ENCODE measurements around the gene IL20RA. TPM values are rescaled to one million over a fixed set of nuclear protein-coding genes. Genes with fewer than 3 reads are reported as not detected.
A peak's percentile ranks its signal among the peaks of the same experiment; 100 is the strongest.

Gene IL20RA
- polyA plus RNA-seq, 3 donors, result not detected

DNA sequence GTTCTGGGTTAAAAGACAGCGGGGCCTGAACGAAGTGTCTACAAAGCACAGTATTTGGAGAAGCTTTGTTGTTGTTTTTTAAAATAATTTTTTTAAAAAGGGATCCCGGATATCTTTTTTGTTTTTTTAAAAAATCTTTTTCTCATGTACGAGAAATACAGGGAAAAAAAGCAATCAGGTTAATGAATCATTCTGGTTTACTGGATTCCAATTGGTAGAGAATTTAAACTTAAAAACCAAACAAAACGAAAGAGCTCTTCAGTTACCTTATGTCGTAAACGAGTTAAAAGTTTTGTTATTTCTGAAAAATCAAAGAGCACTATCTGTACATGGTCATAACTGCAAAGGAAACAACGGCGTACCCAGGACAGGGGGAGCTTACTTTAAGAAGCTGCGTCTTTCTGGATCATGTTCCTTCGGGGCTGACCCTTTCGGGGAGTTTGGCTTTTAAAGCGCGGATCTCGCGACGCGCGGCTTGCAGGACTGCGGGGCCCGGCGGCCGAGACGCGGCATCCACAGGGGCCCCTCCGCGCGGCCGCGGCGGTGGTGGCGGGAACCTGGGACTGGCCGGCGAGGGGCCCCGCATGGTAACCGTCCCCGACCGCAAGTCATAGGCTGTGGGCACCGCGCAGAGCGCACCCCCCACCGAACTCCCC, 927 bp downstream of the IL20RA start:
- peak overlapping the region; percentile 31 to 74 (median 62) for H3K4me3 ChIP-seq (replicated peaks in 1 of 3; ENCODE audit: low read depth in 2 of 3, low read length in 3 of 3)
- H4K20me1 ChIP-seq (ENCODE audit: insufficient read depth, low read length), result no peaks in the 10 kb centered on the region
- peaks cover 0 to 2% of the 10 kb centered on the region in 2 donors for H3K36me3 Mint-ChIP-seq
- no peak overlapping the region for H3K27ac Mint-ChIP-seq
- WGBS (ENCODE audit: insufficient coverage), result under 1% methylated on average over 35 of the region's 42 CpGs
- peaks cover 0 to 19% (median 4%) of the 10 kb centered on the region in 7 donors for H3K9me3 Mint-ChIP-seq
- H3K4me1 Mint-ChIP-seq, result peaks cover 8% of the 10 kb centered on the region
- H2AFZ ChIP-seq (ENCODE audit: insufficient read depth, low read depth, low read length, poor library complexity, severe bottlenecking), result peak overlapping the region; percentile 59
- H3K4me2 ChIP-seq (replicated peaks; ENCODE audit: extremely low read depth, low read length, poor library complexity, severe bottlenecking), result peak overlapping the region; percentile 80
- H3K9ac ChIP-seq (ENCODE audit: insufficient read depth, low read length, poor library complexity, severe bottlenecking), result peak overlapping the region; percentile 64
- H3K27me3 Mint-ChIP-seq (ENCODE audit: low read depth in 3 of 3), result peaks cover 81 to 96% (median 90%) of the 10 kb centered on the region in 3 donors
- no peak overlapping the region for H3K27ac ChIP-seq (ENCODE audit: low read depth in 1 of 2, low read length in 2 of 2)
- intact Hi-C loops (cut with micrococcal nuclease), result no loop called here
- H3K4me3 Mint-ChIP-seq, result peak overlapping the region; percentile 75 to 93
- peaks cover 6 to 12% of the 10 kb centered on the region in 2 donors for H3K4me1 ChIP-seq (ENCODE audit: control insufficient read depth in 1 of 2, insufficient read depth in 2 of 2, low read length in 2 of 2)
- H3K79me2 ChIP-seq (ENCODE audit: insufficient read depth, low read length), result no peaks in the 10 kb centered on the region
- no peak for DNase-seq
- H3K36me3 ChIP-seq (replicated peaks in 1 of 2; ENCODE audit: control insufficient read depth in 1 of 2, insufficient read depth in 2 of 2, low read length in 2 of 2), result no peaks in the 10 kb centered on the region
- peaks cover 92 to 97% of the 10 kb centered on the region in 2 donors for H3K27me3 ChIP-seq (ENCODE audit: control insufficient read depth in 2 of 2, insufficient read depth in 2 of 2, low read length in 2 of 2)
- H3K9me3 ChIP-seq (replicated peaks in 1 of 2; ENCODE audit: control insufficient read depth in 1 of 2, insufficient read depth in 1 of 2, low read length in 2 of 2), result peaks cover 0 to 9% of the 10 kb centered on the region in 2 donors
- TF ChIP-seq, protein P1, sequence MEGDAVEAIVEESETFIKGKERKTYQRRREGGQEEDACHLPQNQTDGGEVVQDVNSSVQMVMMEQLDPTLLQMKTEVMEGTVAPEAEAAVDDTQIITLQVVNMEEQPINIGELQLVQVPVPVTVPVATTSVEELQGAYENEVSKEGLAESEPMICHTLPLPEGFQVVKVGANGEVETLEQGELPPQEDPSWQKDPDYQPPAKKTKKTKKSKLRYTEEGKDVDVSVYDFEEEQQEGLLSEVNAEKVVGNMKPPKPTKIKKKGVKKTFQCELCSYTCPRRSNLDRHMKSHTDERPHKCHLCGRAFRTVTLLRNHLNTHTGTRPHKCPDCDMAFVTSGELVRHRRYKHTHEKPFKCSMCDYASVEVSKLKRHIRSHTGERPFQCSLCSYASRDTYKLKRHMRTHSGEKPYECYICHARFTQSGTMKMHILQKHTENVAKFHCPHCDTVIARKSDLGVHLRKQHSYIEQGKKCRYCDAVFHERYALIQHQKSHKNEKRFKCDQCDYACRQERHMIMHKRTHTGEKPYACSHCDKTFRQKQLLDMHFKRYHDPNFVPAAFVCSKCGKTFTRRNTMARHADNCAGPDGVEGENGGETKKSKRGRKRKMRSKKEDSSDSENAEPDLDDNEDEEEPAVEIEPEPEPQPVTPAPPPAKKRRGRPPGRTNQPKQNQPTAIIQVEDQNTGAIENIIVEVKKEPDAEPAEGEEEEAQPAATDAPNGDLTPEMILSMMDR (IDR thresholded peaks at IDR 0.05), result no peak

DNA sequence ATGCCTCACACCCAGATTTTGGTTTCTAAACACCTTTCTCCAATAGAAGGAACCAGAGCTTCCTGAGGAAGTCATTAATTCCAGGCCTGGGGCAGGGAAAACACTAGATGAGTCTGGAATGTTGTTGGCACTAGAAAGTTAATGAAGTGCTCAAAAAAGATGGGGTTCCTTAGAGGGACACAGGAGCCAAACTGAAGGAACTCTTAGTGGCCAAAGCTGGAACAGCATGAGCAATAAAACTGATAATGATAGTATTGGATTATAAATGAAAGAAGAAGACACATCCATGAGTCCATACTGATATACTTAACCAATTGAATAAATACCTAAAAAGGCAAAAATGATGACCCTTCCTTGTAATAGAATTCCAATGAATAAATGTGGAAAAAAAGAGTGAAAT, 4.4 kb downstream of the IL20RA start:
- Mint-ChIP-seq H3K27ac (no peak overlapping the region), H3K27me3 (ENCODE audit: low read depth in 3 of 3) (peaks cover 72 to 89% (median 77%) of the 10 kb centered on the region in 3 donors), H3K4me3 (peak overlapping the region in 1 of 2 donors; percentile 53), H3K4me1 (peaks cover 8% of the 10 kb centered on the region), H3K36me3 (peaks cover 0 to 2% of the 10 kb centered on the region in 2 donors), H3K9me3 (peaks cover 0 to 13% (median 5%) of the 10 kb centered on the region in 7 donors)
- H3K4me1 ChIP-seq (ENCODE audit: control insufficient read depth in 1 of 2, insufficient read depth in 2 of 2, low read length in 2 of 2), result peaks cover 6 to 12% of the 10 kb centered on the region in 2 donors
- no peaks in the 10 kb centered on the region for H3K36me3 ChIP-seq (replicated peaks in 1 of 2; ENCODE audit: control insufficient read depth in 1 of 2, insufficient read depth in 2 of 2, low read length in 2 of 2)
- H4K20me1 ChIP-seq (ENCODE audit: insufficient read depth, low read length), result no peaks in the 10 kb centered on the region
- H3K4me3 ChIP-seq (replicated peaks in 1 of 3; ENCODE audit: low read depth in 2 of 3, low read length in 3 of 3), result no peak overlapping the region
- H3K4me2 ChIP-seq (replicated peaks; ENCODE audit: extremely low read depth, low read length, poor library complexity, severe bottlenecking), result no peak overlapping the region
- no peak overlapping the region for H3K27ac ChIP-seq (ENCODE audit: low read depth in 1 of 2, low read length in 2 of 2)
- peaks cover 0 to 9% of the 10 kb centered on the region in 2 donors for H3K9me3 ChIP-seq (replicated peaks in 1 of 2; ENCODE audit: control insufficient read depth in 1 of 2, insufficient read depth in 1 of 2, low read length in 2 of 2)
- H2AFZ ChIP-seq (ENCODE audit: insufficient read depth, low read depth, low read length, poor library complexity, severe bottlenecking), result no peak overlapping the region
- no peak overlapping the region for H3K9ac ChIP-seq (ENCODE audit: insufficient read depth, low read length, poor library complexity, severe bottlenecking)
- intact Hi-C loops (cut with micrococcal nuclease), result no loop called here
- no peaks in the 10 kb centered on the region for H3K79me2 ChIP-seq (ENCODE audit: insufficient read depth, low read length)
- peaks cover 85 to 89% of the 10 kb centered on the region in 2 donors for H3K27me3 ChIP-seq (ENCODE audit: control insufficient read depth in 2 of 2, insufficient read depth in 2 of 2, low read length in 2 of 2)
- TF ChIP-seq, protein P1 (IDR thresholded peaks at IDR 0.05), result peak; percentile 22
- DNase-seq, result no peak

Measured in CD14-positive monocyte (primary cell).